Activated naive CD4-positive, alpha-beta T cell treated with anti-CD3 and anti-CD28 coated beads, Interleukin-2, amount 50 U/mL, for 72 hours (primary cell): ENCODE data around the gene CES2. TPM values are rescaled to one million over a fixed set of nuclear protein-coding genes. Genes with fewer than 3 reads are reported as not detected.
A peak's percentile ranks its signal among the peaks of the same experiment; 100 is the strongest.
"Not testable (repeated sequence)": the region's sequence is repeated elsewhere in the genome, so short reads cannot be mapped to it uniquely, and the experiment has no call there.

Source experiments
- ATAC-seq, 2 donors: fragments of 150-1000 bp; cut with Tn5 transposase; 2 replicates each; pipeline ENCODE4 v1.10.0; 2021; ENCODE audit warnings: mild to moderate bottlenecking in 2 of 2, moderate library complexity in 2 of 2
- DNase-seq, 2 donors: peaks; one replicate each; pipeline ENCODE4 v3.0.0; 2021 to 2022; ENCODE audit warnings: low spot score in 2 of 2
- H3K27ac Mint-ChIP-seq, 2 donors: one replicate each; pipeline ENCODE4 v1.8.0; 2022; ENCODE audit warnings: mild to moderate bottlenecking in 2 of 2, mixed read lengths in 2 of 2
- H3K36me3 Mint-ChIP-seq, 2 donors: one replicate each; pipeline ENCODE4 v1.8.0; 2022; ENCODE audit warnings: mixed read lengths in 2 of 2
- H3K9me3 Mint-ChIP-seq, 2 donors: one replicate each; pipeline ENCODE4 v1.8.0; 2022; ENCODE audit warnings: mixed read lengths in 2 of 2
- total RNA-seq, 2 donors: library from RNA; stranded (reverse); gene quantifications; one replicate each; pipeline ENCODE4 v1.2.3, GENCODE V29; 2022

Gene CES2
- total RNA-seq, 2 donors from 2014 or later, result 26.2 to 29.8 TPM

DNA sequence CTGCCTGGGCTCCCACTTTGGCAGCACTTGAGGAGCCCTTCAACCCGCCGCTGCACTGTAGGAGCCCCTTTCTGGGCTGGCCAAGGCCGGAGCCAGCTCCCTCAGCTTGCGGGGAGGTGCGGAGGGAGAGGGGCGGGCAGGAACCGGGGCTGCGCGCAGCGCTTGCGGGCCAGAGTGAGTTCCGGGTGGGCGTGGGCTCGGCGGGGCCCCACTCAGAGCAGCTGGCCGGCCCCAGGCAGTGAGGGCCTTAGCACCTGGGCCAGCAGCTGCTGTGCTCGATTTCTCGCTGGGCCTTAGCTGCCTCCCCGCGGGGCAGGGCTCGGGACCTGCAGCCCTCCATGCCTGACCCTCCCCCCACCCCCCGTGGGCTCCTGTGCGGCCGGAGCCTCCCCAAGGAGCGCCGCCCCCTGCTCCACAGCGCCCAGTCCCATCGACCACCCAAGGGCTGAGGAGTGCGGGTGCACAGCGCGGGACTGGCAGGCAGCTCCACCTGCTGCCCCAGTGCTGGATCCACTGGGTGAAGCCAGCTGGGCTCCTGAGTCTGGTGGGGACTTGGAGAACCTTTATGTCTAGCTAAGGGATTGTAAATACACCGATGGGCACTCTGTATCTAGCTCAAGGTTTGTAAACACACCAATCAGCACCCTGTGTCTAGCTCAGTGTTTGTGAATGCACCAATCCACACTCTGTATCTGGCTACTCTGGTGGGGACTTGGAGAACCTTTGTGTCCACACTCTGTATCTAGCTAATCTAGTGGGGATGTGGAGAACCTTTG, 39.0 kb downstream of the CES2 start:
- DNase-seq, H3K36me3 Mint-ChIP-seq, ATAC-seq, H3K9me3 Mint-ChIP-seq: not testable (repeated sequence)
- H3K27ac Mint-ChIP-seq, result peak overlapping the region in 1 of 2 donors; percentile 4

DNA sequence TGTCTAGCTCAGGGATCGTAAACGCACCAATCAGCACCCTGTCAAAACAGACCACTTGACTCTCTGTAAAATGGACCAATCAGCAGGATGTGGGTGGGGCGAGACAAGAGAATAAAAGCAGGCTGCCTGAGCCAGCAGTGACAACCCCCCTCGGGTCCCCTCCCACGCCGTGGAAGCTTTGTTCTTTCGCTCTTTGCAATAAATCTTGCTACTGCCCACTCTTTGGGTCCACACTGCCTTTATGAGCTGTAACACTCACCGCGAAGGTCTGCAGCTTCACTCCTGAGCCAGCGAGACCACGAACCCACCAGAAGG, 39.6 kb downstream of the CES2 start:
- peak overlapping the region in 1 of 2 donors; percentile 4 for H3K27ac Mint-ChIP-seq

DNA sequence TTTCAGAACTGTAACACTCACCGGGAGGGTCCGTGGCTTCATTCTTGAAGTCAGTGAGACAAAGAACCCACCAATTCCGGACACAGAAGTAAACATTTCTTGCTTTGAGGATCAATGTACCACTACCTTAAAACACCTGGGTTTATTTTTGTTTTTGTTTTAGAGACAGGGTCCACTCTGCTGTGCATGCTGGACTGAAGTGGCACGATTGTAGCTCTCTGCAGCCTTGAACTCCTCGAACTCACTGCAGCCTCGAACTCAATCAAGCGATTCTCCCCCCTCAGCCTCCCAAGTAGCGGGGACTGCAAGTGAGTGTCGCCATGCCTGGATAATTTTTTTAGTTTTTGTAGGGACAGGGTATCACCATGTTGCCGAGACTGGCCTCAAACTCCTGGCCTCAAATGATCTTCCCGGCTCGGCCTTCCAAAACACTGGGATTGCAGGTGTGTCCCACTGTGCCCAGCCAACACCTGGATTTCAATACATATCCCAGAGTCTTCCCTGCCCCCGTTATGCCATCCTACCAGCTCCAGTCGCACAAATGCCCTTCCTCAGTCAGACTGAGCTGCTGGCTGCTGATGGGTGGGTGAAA, 40.1 kb downstream of the CES2 start:
- H3K9me3 Mint-ChIP-seq, result no peaks in the 10 kb centered on the region
- no peak for ATAC-seq
- DNase-seq, result no peak
- no peaks in the 10 kb centered on the region for H3K36me3 Mint-ChIP-seq
- peak overlapping the region; percentile 4 to 50 for H3K27ac Mint-ChIP-seq

More for the DNA sequence above, 39.6 kb downstream of the CES2 start:
- DNase-seq, result peak in 1 of 2 donors; percentile 59
- not testable (repeated sequence) for H3K9me3 Mint-ChIP-seq, ATAC-seq, H3K36me3 Mint-ChIP-seq

DNA sequence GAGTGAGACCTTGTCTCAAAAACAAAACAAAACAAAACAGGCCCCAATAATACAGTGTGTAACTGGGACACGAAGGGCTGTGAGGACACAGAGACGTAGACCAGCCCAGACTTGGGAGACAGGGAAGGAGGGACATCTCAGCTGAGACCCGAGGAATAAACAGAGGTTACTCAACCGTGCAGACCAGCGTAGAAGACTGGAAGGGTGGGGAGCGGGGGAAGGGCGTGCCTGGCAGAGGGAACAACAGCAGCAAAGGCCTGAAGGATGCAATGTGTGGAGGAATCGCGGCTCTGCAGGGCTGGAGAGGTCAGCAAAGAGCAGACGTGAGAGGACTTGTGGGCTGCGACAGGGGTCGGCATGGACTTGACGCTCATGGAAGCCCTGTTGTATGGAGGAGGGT, 41.4 kb downstream of the CES2 start:
- no peak overlapping the region for H3K27ac Mint-ChIP-seq
- no peaks in the 10 kb centered on the region for H3K36me3 Mint-ChIP-seq
- no peak for ATAC-seq
- no peak for DNase-seq
- H3K9me3 Mint-ChIP-seq, result no peaks in the 10 kb centered on the region

DNA sequence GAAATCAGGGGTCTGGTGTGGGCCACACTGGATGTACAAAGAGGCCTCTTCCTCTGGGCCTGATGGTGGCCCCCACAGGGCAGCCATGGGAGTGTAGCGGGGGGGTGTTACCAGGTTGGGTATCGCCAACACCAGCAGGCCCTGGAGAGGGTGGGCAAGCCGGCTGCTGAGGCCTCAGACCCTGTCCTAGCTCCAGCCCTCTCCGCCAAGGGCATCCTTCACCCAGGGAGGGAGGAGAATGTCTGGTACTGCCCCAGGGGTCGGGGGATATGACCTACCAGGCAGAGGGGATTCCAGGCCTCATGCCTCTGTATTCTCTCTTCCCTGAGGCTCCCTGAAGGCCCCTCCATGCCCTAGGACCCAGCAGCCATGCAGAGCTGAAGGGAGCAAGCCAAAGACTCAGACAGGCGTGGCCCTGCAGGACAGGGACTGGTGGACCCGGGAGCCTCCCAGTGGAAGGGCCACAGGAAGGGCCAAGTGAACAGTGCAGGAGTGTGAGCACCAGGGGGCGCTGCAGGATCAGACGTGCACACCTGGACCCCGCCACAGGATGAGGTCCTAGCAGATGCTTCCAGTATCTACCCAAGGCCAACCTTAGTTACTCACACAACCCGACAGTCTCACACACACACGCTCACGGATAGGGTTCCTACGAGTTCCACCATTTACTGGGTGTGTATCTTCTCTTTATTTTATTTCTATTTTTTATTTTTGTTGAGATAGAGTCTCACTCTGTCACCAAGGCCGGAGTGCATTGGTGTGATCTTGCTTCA, 42.2 kb downstream of the CES2 start:
- peak; percentile 89 to 95 for DNase-seq
- ATAC-seq, result peak; percentile 98
- Mint-ChIP-seq H3K36me3 (no peaks in the 10 kb centered on the region), H3K27ac (peak overlapping the region; percentile 68 to 69), H3K9me3 (no peaks in the 10 kb centered on the region)

DNA sequence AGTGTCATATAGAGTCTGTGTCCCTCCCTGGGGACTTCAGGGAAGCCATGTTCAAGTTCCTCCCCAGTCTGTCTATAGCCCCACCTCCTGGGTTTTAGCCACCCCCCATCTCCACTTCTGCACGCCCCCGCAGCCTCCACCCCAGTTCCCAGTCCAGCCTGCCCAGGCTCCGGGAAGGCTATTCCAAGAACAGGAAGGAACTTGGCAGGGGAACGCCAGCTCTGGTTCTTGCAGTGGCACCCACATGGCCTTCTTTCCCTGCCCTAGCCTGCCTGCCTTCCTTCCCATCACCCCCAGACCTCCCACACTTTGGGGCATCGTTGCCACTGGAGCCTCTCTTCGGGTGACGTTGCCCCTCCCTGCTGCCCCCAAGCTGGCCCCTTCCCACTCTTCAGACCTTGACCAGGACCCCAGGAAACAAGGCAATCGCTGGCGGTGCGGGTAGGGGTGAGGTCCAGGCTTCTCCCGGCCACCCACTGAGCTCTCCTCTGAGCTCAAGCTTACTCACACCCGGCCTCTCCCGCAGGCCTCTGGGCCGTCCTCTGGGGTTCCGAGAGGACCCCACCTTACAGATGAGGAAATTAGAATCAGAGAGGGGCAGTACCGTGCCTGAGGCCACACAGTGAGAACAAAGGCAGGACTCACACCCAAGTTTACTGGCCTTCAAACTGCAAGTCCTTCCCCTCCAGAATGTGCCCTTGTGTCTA, 43.8 kb downstream of the CES2 start:
- Mint-ChIP-seq H3K9me3 (no peaks in the 10 kb centered on the region), H3K27ac (no peak overlapping the region), H3K36me3 (no peaks in the 10 kb centered on the region)
- ATAC-seq (no peak), DNase-seq (no peak)

DNA sequence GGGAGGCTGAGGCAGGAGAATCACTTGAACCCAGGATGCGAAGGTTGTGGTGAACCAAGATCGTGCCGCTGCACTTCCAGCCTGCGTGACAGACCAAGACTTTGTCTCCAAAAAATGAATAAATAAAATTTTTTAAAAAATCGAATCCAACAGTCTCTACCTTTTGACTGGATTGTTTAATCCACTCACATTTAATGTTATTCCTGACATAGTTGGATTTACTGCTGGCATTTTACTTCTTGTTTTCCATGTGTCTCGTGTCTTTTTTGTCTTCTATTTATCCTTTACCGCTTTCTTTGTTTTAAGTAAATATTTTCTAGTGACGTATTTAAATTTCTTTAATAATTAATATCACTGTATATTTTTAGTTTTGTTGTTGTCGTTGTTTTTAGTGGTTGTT, 47.7 kb downstream of the CES2 start:
- peaks cover 0 to 7% of the 10 kb centered on the region in 2 donors for H3K36me3 Mint-ChIP-seq
- no peak for ATAC-seq
- no peak for DNase-seq
- H3K9me3 Mint-ChIP-seq, result peaks cover 0 to 4% of the 10 kb centered on the region in 2 donors
- peak overlapping the region; percentile 99 for H3K27ac Mint-ChIP-seq

DNA sequence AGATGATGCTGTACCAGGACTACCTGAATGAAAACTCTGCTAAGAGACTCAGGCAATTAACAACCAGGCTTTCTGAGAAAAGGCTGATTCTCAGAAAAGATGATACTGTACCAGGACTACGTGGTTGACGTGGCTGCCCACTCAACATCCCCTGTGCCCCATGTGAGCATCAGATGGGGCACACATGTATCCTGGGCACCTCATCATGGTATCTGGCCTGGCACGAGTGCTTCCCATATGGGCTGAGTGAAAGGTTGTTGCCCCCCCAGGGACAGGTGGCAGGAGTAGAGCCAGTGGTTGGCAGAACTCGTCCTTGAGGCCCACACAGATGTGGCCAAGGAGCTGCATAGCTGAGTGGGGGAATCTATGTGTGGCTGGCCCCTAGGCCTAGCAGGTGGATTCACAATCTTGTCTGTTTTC, 49.6 kb downstream of the CES2 start:
- Mint-ChIP-seq H3K27ac (peak overlapping the region; percentile 99), H3K36me3 (peaks cover 0 to 7% of the 10 kb centered on the region in 2 donors), H3K9me3 (peaks cover 0 to 4% of the 10 kb centered on the region in 2 donors)
- DNase-seq (peak; percentile 57 to 77), ATAC-seq (peak; percentile 91)

DNA sequence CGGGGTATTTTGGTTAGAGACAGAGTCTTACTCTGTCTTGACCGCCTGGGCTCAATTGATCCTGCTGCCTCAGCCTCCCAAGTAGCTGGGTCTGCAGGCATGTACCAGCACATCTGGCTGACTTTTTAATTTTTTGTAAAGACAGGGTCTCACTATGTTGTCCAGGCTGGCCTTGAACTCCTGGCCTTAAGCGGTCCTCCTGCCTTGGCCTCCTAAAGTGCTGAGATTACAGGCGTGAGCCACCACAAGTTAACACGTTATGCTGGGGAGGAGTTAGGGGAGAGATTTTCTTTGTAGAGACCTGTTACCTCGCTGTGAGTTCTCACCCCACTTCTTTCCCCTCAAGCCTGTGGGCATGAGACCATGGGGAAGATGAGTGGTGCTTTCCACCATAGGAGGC, 51.2 kb downstream of the CES2 start:
- Mint-ChIP-seq H3K27ac (peak overlapping the region; percentile 60 to 99), H3K9me3 (peaks cover 0 to 4% of the 10 kb centered on the region in 2 donors), H3K36me3 (peaks cover 0 to 7% of the 10 kb centered on the region in 2 donors)
- DNase-seq (no peak), ATAC-seq (no peak)

DNA sequence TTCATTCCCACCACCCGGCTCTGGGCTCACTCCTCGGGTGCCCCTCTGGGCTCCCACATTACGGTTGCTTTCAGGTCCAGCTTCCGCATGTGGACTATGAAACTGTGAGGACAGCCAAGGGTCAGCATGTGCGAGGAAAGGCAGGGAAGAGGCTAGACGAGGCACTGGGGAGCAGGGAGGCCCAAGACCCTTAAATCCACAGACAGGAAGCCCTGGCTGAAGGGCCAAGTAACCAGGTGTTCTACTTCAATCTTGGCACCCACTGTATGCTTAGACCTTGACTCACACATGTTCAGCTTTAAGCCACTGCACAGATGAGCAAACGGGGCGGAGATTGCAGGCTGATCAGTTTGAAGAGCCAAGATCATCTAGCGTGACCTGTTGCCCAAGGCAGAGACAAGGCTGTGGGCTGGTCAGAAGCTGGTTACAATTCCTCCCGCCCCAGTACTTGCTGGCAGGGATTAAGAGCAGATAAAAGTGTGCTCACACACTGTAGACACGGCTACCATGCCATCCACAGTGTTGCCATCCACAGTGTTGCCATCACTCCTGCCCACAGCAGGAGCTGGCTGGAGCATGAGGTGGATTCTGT, 53.0 kb downstream of the CES2 start, which contains the start of gene CES4A:
Gene CES4A (plus strand): TSS at position 393 of the 592 bp plus-strand sequence. CDS start 184 bp downstream, at position 577.
- Mint-ChIP-seq H3K27ac (peak within 1 kb of the TSS; percentile 27 to 70), H3K9me3 (peaks cover 0 to 4% of the 10 kb centered on the region in 2 donors), H3K36me3 (peaks cover 0 to 7% of the 10 kb centered on the region in 2 donors)
- DNase-seq (no peak), ATAC-seq (no peak)

DNA sequence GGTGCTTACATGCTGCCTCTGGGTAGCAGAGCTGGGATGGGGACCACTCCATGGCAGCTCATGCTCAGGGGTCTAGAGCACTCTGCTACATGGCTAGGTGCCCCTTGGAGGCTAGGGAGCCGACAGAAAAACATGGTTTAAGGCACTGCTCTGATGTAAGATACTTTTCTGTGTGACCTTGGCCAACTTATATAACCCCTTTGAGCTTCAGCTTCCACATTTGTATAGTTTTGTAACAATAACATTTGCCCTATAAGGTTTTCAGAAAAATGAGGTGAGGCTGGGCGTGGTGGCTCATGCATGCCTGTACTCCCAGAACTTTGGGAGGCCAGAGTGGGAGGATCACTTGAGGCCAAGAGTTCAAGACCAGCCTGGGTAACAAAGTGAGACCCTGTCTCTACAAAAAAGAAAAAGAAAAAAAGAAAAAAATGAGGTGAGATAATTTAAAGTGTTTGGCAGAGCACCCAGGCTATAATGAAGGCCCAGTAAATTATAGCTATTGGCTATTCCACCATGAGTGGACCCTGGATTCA, 56.3 kb downstream of the CES2 start:
- Mint-ChIP-seq H3K36me3 (peaks cover 0 to 5% of the 10 kb centered on the region in 2 donors), H3K9me3 (peaks cover 0 to 4% of the 10 kb centered on the region in 2 donors), H3K27ac (peak overlapping the region in 1 of 2 donors; percentile 39)
- DNase-seq (no peak), ATAC-seq (no peak)

DNA sequence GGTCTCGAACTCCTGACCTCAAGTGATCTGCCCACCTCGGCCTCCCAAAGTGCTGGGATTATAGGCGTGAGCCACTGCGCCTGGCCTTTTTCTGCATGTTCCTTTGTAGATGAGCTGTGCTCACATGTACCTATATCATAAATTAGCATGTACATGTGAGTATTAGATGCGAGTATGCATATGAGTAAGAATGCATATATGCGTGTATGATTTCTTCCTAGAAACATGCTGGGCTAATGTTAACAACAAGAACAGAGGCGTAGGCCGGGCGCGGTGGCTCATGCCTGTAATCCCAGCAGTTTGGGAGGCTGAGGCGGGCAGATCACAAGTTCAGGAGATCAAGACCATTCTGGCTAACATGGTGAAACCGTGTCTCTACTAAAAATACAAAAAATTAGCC, 58.2 kb downstream of the CES2 start:
- H3K9me3 Mint-ChIP-seq, H3K36me3 Mint-ChIP-seq, DNase-seq, H3K27ac Mint-ChIP-seq, ATAC-seq: not testable (repeated sequence)

Other genes with a start within 250 kb of the CES2 start
- 1 to 10 TPM; 2.4 to 3.3 TPM for gene CMTM4, start 238.8 kb upstream of the CES2 start, total RNA-seq
- 10 to 100 TPM; 51.6 to 61.4 TPM for gene DYNC1LI2, start 183.9 kb upstream of the CES2 start, total RNA-seq
- gene TERB1, start 133.9 kb upstream of the CES2 start, total RNA-seq, result not detected
- gene NAE1, start 104.5 kb upstream of the CES2 start, total RNA-seq, result 100 to 1,000 TPM in 1 of 2 donors, 10 to 100 TPM in 1; 93.9 to 121 TPM
- gene CA7, start 91.1 kb upstream of the CES2 start, total RNA-seq, result not detected
- gene PDP2, start 55.0 kb upstream of the CES2 start, total RNA-seq, result 10 to 100 TPM; 28.7 to 65.1 TPM
- not detected for gene CDH16, start 16.6 kb upstream of the CES2 start, total RNA-seq
- gene RRAD, start 10.0 kb upstream of the CES2 start, total RNA-seq, result 1 to 10 TPM in 1 of 2 donors, under 1 TPM in 1; 0.99 to 3.8 TPM
- gene CIAO2B, start 1.1 kb upstream of the CES2 start, total RNA-seq, result 100 to 1,000 TPM; 169 to 196 TPM
- gene CES3, start 25.8 kb downstream of the CES2 start, total RNA-seq, result 1 to 10 TPM in 1 of 2 donors, under 1 TPM in 1; 0.73 to 6.8 TPM
- 10 to 100 TPM in 1 of 2 donors, 1 to 10 TPM in 1; 8.2 to 21.3 TPM for gene CES4A, start 53.1 kb downstream of the CES2 start, total RNA-seq
- 100 to 1,000 TPM; 119 to 124 TPM for gene CBFB, start 93.6 kb downstream of the CES2 start, total RNA-seq
- 10 to 100 TPM; 15.6 to 16.6 TPM for gene PHAF1, start 174.4 kb downstream of the CES2 start, total RNA-seq
- 1 to 10 TPM; 3.2 to 4.7 TPM for gene B3GNT9, start 215.5 kb downstream of the CES2 start, total RNA-seq
- 10 to 100 TPM; 15.7 to 43.5 TPM for gene TRADD, start 224.4 kb downstream of the CES2 start, total RNA-seq
- gene FBXL8, start 224.4 kb downstream of the CES2 start, total RNA-seq, result 10 to 100 TPM; 27.9 to 38.7 TPM
- gene HSF4, start 229.2 kb downstream of the CES2 start, total RNA-seq, result 10 to 100 TPM; 26.0 to 58.8 TPM
- 10 to 100 TPM in 1 of 2 donors, 1 to 10 TPM in 1; 9.2 to 43.4 TPM for gene NOL3, start 235.0 kb downstream of the CES2 start, total RNA-seq
- gene MATCAP1, start 248.4 kb downstream of the CES2 start, total RNA-seq, result 10 to 100 TPM; 26.3 to 63.5 TPM